Epithelial cell of proximal tubule (primary cell): ENCODE measurements around the gene LDB2. TPM values are rescaled to one million over a fixed set of nuclear protein-coding genes. Genes with fewer than 3 reads are reported as not detected.

ENCODE experiments used
- DNase-seq: peaks from one replicate; pipeline ENCODE4 v3.0.0-alpha.2; 2011; ENCODE audit warnings: low read depth
- H3K4me3 ChIP-seq: 2 replicates; pipeline ENCODE4 v1.5.1; 2011; ENCODE audit warnings: low read depth, mild to moderate bottlenecking, low read length
- total RNA-seq: library from RNA; depleted of rRNA; stranded (reverse); fragments of >200 nt; gene quantifications from 2 replicates; pipeline ENCODE4 v1.2.3, GENCODE V29; 2015
- TF ChIP-seq, protein P1 (sequence below): conservative IDR thresholded peaks from 2 replicates; pipeline ENCODE4 v1.5.1; 2012; ENCODE audit warnings: low read depth, mild to moderate bottlenecking, low read length

Gene LDB2
- total RNA-seq, 1 donor from 2014 or later: 0.75 TPM

DNA sequence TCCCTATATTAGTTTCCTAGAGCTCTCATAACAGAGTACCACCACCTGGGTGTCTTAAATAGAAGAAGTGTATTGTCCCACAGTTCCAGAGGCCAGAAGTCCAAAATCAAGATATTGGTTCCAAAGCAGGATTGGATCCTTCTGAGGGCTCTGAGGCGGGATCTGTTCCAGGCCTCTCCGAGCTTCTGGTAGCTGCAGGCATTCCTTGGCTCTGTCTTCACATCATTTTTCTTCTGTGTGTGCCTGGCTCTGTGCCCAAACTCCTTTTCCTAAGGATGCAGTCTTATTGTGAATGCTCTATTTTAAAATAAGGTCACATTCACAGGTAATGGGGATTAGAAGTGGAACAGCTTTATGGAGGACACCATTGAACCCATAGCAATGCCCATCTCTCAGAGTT is 418.4 kb downstream of the LDB2 start:
- TF ChIP-seq, protein P1, sequence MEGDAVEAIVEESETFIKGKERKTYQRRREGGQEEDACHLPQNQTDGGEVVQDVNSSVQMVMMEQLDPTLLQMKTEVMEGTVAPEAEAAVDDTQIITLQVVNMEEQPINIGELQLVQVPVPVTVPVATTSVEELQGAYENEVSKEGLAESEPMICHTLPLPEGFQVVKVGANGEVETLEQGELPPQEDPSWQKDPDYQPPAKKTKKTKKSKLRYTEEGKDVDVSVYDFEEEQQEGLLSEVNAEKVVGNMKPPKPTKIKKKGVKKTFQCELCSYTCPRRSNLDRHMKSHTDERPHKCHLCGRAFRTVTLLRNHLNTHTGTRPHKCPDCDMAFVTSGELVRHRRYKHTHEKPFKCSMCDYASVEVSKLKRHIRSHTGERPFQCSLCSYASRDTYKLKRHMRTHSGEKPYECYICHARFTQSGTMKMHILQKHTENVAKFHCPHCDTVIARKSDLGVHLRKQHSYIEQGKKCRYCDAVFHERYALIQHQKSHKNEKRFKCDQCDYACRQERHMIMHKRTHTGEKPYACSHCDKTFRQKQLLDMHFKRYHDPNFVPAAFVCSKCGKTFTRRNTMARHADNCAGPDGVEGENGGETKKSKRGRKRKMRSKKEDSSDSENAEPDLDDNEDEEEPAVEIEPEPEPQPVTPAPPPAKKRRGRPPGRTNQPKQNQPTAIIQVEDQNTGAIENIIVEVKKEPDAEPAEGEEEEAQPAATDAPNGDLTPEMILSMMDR: no peak
- no peak for DNase-seq
- H3K4me3 ChIP-seq: no peak overlapping the region

DNA sequence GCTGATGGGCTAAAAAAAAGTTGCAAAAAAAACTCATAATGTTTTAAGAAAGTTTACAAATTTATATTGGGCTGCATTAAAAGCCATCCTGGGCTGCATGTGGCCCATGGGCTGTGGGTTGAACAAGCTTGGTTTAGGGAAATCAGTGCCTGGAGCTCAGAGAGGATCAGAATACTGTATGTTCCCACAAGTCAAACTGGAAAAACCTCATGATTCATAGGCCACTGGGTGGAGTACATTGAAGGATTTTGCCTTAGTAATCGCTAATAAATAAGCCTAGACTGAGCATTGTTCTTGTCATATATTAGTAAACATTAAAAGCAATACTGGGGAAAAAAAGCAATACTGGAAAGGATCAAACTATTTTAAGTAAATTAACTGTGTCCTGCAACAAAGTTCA is 425.9 kb downstream of the LDB2 start:
- DNase-seq: no peak
- H3K4me3 ChIP-seq: no peak overlapping the region
- TF ChIP-seq, protein P1: no peak

DNA sequence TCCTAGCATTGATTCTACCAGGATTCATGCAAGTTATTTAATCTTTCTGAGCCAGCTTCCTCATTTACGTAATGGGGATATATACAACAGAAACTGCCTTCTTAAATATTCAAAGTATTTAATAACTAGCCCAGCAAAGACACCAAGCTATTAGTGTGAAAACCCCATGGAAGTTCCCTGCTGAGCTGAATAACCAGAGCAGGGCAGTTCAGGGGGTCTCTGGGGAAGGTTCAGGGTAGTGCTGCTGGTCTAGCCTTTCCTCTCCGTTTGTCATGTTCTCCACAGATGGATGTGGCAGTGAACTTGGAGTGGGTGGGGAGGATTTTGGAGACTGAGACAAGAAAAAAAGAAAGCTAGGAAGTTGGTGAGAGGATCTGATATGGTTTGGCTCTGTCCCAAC is 431.4 kb downstream of the LDB2 start:
- DNase-seq: no peak
- TF ChIP-seq, protein P1: no peak
- H3K4me3 ChIP-seq: no peak overlapping the region

DNA sequence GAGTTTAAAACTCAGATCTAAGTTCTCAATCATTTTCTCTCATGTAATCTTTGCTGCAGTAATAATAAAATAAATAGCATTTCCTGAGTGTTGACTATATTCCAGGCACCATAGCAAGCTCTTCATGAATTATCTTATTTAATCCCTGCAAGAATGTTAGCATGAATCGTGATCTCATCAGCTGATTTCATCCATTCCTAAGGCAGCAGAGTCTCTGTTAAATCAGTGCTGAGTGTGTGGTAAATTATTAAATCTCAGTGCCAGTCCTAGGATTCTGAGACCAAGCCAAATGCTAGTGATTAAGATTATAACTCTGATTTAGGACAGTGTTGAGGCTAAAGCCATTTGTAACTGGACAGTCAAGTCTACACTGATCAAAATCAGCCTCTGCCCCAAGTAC is 431.9 kb downstream of the LDB2 start:
- no peak for DNase-seq
- H3K4me3 ChIP-seq: no peak overlapping the region
- TF ChIP-seq, protein P1: no peak

DNA sequence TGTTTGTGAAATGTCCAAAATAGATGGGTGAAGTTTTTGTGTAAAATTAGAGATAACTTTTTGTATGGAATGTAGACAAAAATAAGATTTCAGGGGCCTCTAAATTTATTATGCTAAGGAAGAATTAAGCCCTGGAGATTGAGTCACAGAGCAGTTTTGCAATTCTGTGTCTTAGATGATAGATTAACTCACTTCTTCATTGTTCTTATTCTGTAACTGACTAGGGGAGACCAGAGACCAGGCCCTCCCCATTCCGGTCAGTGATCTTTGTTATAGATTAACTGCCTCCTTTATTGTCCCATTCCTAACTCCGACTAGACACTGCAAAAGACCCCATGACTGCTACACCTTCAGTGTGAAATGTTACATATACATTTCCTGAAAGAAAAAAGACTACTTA is 433.8 kb downstream of the LDB2 start:
- TF ChIP-seq, protein P1: no peak
- DNase-seq: peak; percentile 70
- H3K4me3 ChIP-seq: no peak overlapping the region

DNA sequence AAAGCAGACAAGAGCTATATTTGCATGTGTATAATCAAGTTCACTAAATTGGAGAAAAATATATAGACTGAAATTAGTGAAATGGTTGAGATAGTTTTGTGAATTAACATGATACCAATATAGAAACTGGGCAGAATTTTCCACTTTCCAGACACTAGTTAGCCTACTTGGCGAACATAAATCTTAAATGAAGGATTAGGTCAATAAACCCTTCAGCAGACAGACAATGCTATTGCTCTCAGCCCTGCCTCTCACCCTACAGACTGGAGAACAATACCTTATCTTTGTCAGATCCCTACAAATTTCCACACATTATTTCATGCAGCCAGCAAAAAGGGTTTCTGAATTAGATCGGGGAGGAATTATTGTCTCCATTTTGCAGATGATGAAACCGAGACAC is 435.8 kb downstream of the LDB2 start:
- no peak overlapping the region for H3K4me3 ChIP-seq
- DNase-seq: no peak
- TF ChIP-seq, protein P1: no peak

DNA sequence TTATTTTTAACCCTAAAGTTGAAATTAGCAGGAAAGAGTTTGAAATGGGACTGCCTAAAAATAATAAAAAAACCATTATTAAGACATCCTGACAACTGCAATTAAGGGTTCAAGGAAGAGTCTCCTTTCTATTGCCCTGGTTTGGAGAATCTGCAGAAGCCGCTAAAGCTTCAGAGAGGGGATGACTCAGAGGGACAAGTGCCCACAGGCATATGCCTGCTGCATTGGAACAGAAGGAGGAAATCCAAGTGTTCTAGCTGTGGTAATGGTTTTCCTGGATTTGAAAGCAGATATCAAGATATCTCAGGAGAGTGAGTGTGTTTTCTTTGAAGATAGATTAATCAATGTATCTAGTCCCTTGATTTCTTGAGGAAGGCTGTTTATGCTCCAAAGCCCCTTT is 437.1 kb downstream of the LDB2 start:
- TF ChIP-seq, protein P1: no peak
- no peak overlapping the region for H3K4me3 ChIP-seq
- no peak for DNase-seq
